ENCODE measurements around the gene RBMS3. TPM values are rescaled to one million over a fixed set of nuclear protein-coding genes. Genes with fewer than 3 reads are reported as not detected.
"Not testable (repeated sequence)": the region's sequence is repeated elsewhere in the genome, so short reads cannot be mapped to it uniquely, and the experiment has no call there.

Gene RBMS3
- total RNA-seq, 1 experiment from 2014 or later, result 8.7 TPM

DNA sequence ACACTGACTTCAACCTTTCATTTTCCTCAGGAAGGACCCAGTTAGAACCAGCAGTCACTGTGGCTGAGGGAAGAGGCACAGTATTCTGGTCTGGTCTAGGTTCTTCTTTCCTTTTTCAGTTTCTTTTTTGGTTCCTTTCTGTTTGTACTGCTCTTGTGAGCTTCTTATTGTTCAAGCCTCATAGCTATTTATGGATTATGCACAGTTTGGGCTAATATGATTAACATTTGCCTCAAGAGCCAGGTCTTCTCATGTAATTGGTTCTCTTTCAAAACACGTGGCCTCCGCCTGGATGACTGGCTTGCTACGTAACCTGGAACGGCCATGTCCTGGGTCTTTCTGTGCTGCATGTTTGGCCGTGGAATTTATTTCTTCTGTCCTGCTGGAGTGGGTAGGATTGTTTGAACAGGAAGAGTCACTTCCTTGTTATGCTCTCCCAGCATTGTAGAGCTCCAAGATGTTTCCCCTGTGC, 43.3 kb downstream of the RBMS3 start:
- peak overlapping the region; percentile 0; the same call in 1 of the 2 replicates for H3K27ac Mint-ChIP-seq
- ATAC-seq, result no peak; the same call in none of the 2 replicates
- CTCF ChIA-PET, result no interaction called here
- TF ChIP-seq ZNF396 (CRISPR knock-in tag; IDR thresholded peaks at IDR 0.05; ENCODE audit: borderline replicate concordance) (no peak), EMX1 (CRISPR knock-in tag; IDR thresholded peaks at IDR 0.05) (no peak), CREM (CRISPR knock-in tag; IDR thresholded peaks at IDR 0.05) (no peak), KAT7 (CRISPR knock-in tag; IDR thresholded peaks at IDR 0.05; ENCODE audit: borderline replicate concordance) (no peak), ZNF219 (CRISPR knock-in tag; IDR thresholded peaks at IDR 0.05; ENCODE audit: borderline replicate concordance) (no peak), HMGA2 (CRISPR knock-in tag; IDR thresholded peaks at IDR 0.05) (no peak), FOXK1 (CRISPR knock-in tag; IDR thresholded peaks at IDR 0.05) (no peak), FOXJ3 (CRISPR knock-in tag; IDR thresholded peaks at IDR 0.05; ENCODE audit: borderline replicate concordance) (no peak)
- TF ChIP-seq, protein P1, sequence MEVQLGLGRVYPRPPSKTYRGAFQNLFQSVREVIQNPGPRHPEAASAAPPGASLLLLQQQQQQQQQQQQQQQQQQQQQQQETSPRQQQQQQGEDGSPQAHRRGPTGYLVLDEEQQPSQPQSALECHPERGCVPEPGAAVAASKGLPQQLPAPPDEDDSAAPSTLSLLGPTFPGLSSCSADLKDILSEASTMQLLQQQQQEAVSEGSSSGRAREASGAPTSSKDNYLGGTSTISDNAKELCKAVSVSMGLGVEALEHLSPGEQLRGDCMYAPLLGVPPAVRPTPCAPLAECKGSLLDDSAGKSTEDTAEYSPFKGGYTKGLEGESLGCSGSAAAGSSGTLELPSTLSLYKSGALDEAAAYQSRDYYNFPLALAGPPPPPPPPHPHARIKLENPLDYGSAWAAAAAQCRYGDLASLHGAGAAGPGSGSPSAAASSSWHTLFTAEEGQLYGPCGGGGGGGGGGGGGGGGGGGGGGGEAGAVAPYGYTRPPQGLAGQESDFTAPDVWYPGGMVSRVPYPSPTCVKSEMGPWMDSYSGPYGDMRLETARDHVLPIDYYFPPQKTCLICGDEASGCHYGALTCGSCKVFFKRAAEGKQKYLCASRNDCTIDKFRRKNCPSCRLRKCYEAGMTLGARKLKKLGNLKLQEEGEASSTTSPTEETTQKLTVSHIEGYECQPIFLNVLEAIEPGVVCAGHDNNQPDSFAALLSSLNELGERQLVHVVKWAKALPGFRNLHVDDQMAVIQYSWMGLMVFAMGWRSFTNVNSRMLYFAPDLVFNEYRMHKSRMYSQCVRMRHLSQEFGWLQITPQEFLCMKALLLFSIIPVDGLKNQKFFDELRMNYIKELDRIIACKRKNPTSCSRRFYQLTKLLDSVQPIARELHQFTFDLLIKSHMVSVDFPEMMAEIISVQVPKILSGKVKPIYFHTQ (CRISPR knock-in tag; IDR thresholded peaks at IDR 0.05), result no peak
- H3K4me3 Mint-ChIP-seq, result no peak overlapping the region
- no peaks in the 10 kb centered on the region for H3K27me3 Mint-ChIP-seq (ENCODE audit: low read depth)
- DNase-seq (ENCODE audit: low spot score), result no peak
- H3K4me1 Mint-ChIP-seq, result peaks cover 26% of the 10 kb centered on the region
- no peaks in the 10 kb centered on the region for H3K36me3 Mint-ChIP-seq
- POLR2A ChIA-PET, result no interaction called here
- no peaks in the 10 kb centered on the region for H3K9me3 Mint-ChIP-seq

DNA sequence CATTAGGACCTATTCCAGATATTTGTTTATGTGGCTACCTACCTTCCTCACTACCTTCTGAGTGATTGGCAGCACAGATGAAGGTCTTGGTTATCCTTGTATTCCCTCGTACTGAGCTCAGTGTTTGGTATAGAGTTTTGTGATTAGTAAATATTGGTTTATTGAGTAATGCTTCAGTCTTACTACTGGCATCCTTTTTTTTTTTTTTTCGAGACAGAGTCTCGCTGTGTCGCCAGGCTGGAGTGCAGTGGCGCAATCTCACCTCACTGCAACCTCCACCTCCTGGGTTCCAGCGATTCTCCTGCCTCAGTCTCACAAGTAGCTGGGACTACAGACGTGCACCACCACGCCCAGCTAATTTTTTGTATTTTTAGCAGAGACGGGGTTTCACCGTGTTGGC, 45.7 kb downstream of the RBMS3 start:
- H3K4me3 Mint-ChIP-seq; DNase-seq (ENCODE audit: low spot score); H3K36me3 Mint-ChIP-seq; POLR2A ChIA-PET; CTCF ChIA-PET; H3K9me3 Mint-ChIP-seq; H3K27me3 Mint-ChIP-seq (ENCODE audit: low read depth); ATAC-seq; H3K27ac Mint-ChIP-seq: not testable (repeated sequence)
- H3K4me1 Mint-ChIP-seq, result peaks cover 26% of the 10 kb centered on the region

DNA sequence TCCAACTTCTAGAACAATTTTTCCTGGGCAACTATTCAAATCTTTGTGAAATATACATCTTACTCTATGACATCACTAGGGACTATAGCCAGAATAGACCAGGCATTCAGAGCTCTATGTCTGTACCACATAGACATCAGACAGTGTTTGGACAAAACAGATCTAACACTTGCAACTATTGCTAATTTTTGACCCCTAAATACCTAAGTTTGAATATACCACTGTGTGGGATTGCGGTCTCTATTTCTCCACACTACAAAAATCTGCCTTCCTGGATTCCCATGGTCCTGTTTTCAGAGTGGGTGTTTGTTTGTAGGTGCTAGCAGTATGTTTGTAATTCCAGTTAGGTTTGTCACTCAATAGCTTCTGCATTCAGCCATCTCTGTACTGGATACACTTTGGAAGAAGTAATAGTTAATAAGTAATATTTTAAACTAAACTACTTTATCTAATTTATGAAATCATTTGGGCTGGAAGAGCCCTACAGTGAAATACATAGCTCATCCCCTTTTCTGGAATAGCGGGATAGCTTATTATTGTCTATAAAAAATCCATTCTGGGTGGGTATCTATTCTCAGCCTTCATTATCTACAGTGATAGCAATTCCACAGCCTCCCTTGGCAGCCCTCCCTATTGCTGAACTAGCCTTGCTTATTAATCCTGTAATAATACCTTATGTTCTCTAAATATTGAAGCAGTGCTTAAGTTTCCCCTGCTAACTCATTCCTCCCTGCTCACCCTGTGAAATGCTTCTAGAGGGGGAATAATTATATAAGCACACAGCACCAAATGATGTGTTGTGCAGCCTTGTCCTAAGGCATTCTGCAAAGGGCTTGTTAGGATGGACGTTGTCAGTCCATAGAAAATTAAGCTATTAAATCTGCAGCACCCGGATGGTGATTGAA, 49.4 kb downstream of the RBMS3 start:
- DNase-seq (ENCODE audit: low spot score) (no peak), ATAC-seq (no peak)
- Mint-ChIP-seq H3K36me3 (no peaks in the 10 kb centered on the region), H3K4me1 (peaks cover 38% of the 10 kb centered on the region), H3K4me3 (no peak overlapping the region), H3K27me3 (ENCODE audit: low read depth) (no peaks in the 10 kb centered on the region), H3K27ac (no peak overlapping the region), H3K9me3 (no peaks in the 10 kb centered on the region)
- POLR2A ChIA-PET, result interaction anchor here (1.0 to 1.2 kb wide), 2 partner anchors 136 to 531 kb away, joined by 3 to 6 read pairs; no protein-coding TSS in a partner anchor
- CTCF ChIA-PET, result no interaction called here
- TF ChIP-seq SMAD3 (CRISPR knock-in tag; IDR thresholded peaks at IDR 0.05; ENCODE audit: borderline replicate concordance) (no peak), ZBTB21 (CRISPR knock-in tag; IDR thresholded peaks at IDR 0.05; ENCODE audit: borderline replicate concordance) (no peak), NR1H2 (CRISPR knock-in tag; IDR thresholded peaks at IDR 0.05) (no peak), CREM (CRISPR knock-in tag; IDR thresholded peaks at IDR 0.05) (no peak), ZNF138 (CRISPR knock-in tag; conservative IDR thresholded peaks at IDR 0.05) (no peak), ZNF423 (CRISPR knock-in tag; IDR thresholded peaks at IDR 0.05) (no peak), NFE2L1 (CRISPR knock-in tag; IDR thresholded peaks at IDR 0.05) (no peak), ZNF232 (CRISPR knock-in tag; IDR thresholded peaks at IDR 0.05) (no peak), GTF2I (CRISPR knock-in tag; conservative IDR thresholded peaks at IDR 0.05) (no peak), ZNF671 (CRISPR knock-in tag; IDR thresholded peaks at IDR 0.05) (no peak), SOX15 (CRISPR knock-in tag; IDR thresholded peaks at IDR 0.05) (no peak), SP1 (CRISPR knock-in tag; conservative IDR thresholded peaks at IDR 0.05) (no peak), MYBL2 (CRISPR knock-in tag; IDR thresholded peaks at IDR 0.05) (no peak)

All from WTC11 (cell line).